ENCODE data around the gene MXI1.

- TF ChIP-seq CTCF (IDR thresholded peaks at IDR 0.05) (no peak), POLR2A (IDR thresholded peaks at IDR 0.05) (no peak)
Observed at GRCh38 chr10:110273474-110273873, 66.1 kb downstream of the MXI1 start.
